VCaP (cell line): ENCODE measurements around the gene STARD13.

Experiments
- H3K27ac ChIP-seq: fragments of 450-650 bp; 2 replicates; pipeline ENCODE4 v1.5.1; 2017
- TF ChIP-seq, protein P1 (sequence below): fragments of 450-650 bp; conservative IDR thresholded peaks from 2 replicates; pipeline ENCODE4 v1.5.1; 2017; ENCODE audit warnings: mild to moderate bottlenecking, moderate library complexity

STARD13 gene

DNA sequence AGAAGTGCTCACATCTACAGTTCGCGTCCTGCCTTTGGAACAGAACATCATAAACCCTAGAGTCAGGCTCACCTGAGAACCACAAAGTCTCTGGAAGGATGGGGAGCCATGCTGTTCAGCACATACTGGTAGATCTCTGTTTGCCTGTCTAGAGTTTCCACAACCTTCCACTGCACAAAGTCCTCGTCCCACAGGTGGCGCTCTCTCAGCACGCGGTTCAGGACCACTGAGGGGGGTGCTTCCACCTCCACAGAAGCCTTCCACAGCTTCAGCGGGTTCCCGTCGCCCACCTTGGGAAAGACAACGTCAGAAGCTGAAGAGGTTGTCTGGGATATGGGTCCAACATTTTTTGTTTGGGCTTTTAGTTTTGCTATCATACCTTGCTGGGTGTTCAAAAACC, 175.8 kb downstream of the STARD13 start:
- TF ChIP-seq, protein P1, sequence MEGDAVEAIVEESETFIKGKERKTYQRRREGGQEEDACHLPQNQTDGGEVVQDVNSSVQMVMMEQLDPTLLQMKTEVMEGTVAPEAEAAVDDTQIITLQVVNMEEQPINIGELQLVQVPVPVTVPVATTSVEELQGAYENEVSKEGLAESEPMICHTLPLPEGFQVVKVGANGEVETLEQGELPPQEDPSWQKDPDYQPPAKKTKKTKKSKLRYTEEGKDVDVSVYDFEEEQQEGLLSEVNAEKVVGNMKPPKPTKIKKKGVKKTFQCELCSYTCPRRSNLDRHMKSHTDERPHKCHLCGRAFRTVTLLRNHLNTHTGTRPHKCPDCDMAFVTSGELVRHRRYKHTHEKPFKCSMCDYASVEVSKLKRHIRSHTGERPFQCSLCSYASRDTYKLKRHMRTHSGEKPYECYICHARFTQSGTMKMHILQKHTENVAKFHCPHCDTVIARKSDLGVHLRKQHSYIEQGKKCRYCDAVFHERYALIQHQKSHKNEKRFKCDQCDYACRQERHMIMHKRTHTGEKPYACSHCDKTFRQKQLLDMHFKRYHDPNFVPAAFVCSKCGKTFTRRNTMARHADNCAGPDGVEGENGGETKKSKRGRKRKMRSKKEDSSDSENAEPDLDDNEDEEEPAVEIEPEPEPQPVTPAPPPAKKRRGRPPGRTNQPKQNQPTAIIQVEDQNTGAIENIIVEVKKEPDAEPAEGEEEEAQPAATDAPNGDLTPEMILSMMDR: 0 out of 2 replicates have a peak, but pooled peaks have one; percentile 17
- peak overlapping the region; percentile 76 for H3K27ac ChIP-seq

DNA sequence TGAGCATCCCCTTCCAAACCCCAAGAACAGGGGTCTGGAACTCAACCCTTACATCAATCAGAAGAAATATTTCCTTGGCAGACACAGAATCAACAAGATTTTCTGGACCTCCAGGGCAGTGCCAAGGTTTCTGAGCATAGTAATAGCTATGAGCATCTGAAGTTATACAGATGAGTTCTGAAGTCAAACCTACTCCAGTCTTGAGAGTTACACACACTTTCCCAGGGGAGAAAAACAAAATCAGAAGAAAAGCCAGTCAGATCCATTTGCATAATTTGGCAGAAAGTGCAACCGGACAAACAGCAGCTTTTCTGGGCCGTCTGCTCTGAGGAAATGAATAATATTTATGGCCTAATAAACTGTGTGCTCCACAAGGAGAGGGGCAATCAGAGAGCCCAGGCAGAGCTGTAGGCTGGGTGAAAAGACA, 176.3 kb downstream of the STARD13 start:
- H3K27ac ChIP-seq: peak overlapping the region; percentile 76

DNA sequence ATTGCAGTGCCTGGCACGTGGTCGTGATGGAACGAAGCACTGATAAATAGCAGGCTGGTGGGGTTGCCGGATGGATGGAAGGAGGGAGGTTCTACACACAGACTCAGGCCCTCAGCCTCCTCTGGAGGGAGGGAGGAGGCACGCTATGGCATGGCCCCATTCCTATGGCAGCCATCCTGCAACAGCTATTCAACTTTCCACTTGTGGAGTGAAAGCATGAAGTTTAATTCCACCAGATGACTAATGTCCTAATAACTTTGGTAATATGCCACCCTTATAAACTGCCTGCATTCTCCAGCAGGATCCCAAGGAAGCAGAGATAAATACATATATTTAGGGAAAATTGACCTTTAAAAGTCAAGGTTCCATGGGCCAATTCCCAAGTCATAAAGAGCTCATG, 176.9 kb downstream of the STARD13 start:
- peak overlapping the region; percentile 76 for H3K27ac ChIP-seq

More for the DNA sequence above, 176.3 kb downstream of the STARD13 start:
- TF ChIP-seq, protein P1: no peak

DNA sequence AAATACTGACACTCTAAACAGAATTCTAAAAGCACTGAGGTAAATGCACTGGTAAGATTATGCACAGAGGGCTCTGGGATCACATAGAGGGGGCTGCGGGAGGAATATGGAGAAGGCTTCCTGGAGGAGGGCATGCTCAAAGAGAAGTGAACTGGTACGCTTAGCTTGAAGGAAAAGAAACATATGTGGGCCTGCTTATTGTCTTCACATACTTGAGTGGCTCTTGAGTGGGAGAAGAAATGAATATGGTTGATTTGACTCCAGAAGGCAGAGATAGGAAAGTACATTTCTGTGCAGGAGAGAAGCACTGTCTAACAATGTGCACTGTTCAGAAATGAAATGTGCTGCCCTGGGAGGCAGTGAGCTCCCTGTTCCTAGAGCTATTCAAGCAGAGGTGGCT, 178.2 kb downstream of the STARD13 start:
- no peak overlapping the region for H3K27ac ChIP-seq
- TF ChIP-seq, protein P1: no peak

More for the DNA sequence above, 176.9 kb downstream of the STARD13 start:
- TF ChIP-seq, protein P1: no peak

DNA sequence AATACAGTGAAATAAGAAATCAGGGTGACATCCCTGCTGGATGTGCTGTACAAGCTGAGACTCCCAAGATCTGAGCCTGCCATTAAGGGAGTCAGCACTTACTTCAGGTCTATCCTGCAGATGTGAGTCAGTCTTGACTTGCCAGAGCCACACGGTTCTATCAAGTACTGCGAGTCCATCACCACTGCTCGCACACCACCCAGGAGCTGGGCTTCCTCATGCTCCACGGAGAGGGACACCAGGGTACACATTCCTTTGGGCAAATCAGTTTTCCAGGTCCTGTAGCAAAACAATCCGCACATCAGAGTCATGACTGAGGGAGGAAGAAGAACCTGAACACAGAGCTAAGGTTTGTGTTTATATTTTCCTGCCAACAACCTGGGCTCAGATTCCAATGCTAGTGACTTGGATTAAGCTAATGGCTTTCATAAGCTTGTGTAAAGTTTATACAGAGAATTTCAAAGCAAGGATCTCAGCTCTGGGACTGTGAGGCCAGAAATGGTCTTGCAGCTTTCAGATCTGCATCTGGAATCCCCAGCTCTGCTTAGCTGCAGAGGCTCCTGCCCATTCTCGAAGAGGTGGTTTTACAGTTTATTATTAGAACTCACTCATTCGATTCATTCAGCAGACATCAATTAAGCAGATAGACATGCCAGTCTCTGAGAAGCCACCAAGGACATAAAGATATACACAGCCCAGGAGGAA, 178.7 kb downstream of the STARD13 start:
- no peak overlapping the region for H3K27ac ChIP-seq
- TF ChIP-seq, protein P1: no peak

DNA sequence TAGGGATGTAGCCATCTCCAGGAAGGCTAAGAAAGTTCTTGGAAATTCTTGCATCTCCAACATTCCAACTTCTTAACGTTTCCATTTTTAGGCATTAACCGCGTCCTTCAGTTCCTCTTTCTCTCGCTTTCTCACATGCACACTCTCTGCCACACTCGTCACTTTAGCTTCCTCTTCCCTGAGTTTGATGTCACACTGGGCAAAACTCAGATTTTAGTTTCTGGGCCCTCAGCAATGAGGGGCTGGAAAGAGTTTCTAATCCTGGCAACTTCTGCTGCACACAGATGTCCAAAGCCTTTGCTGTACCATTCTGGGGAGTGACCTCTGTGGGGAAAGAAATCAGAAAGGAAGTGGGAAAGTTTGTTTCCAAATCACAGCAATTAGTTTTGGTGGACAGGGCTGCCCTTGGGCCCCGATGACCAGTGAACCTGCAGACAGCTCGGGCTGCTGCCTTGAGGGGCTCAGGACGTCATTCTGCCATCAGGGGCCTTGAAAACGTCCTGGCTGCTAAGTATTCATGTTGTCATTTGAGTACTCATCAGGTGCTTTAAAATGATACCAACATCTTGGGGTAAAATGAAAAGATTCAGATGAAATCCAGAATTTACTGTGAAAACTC, 180.1 kb downstream of the STARD13 start:
- TF ChIP-seq, protein P1: no peak
- no peak overlapping the region for H3K27ac ChIP-seq

DNA sequence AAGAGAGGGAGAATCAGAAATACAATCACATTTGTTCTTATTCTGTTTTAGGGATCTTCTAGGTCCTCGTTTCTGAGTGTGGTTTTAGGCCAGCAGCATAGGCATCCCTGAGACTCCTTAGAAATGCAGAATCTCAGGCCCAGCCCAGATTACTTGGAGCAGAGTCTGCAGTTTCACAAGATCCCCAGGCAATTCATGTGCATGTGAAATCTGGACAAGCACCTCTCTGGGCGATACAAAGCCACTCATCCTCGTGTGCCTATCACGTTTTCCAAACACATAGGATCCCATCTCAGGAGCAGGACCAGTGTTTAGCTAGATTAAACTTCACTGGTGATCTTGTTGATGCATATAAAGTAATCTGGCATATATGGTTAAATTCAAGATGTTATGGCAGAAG, 182.1 kb downstream of the STARD13 start:
- TF ChIP-seq, protein P1: no peak

More for the DNA sequence above, 182.1 kb downstream of the STARD13 start:
- H3K27ac ChIP-seq: no peak overlapping the region
